GM12878 (cell line): ENCODE results near the gene IHH. TPM values are rescaled to one million over a fixed set of nuclear protein-coding genes. Genes with fewer than 3 reads are reported as not detected.

Source experiments
- ATAC-seq: fragments of 200-7000 bp; cut with Tn5 transposase; 3 replicates; pipeline ENCODE4 v1.9.1; 2020; ENCODE audit warnings: mild to moderate bottlenecking, moderate library complexity
- BruUV-seq: library from RNA; stranded (reverse); fragments of 400-500 nt; replicated peaks from 2 replicates; lab custom pipeline; 2021; lab: Mats Ljungman, UMichigan
- CTCF ChIA-PET: fragments of 300-600 bp; sonication (Branson Sonifier 250); formaldehyde crosslinking; extraction: SDS; loops from one replicate; lab custom pipeline; 2021; ENCODE audit warnings: inconsistent platforms; lab: Yijun Ruan, JAX
- POLR2A ChIA-PET: fragments of 350-600 bp; formaldehyde crosslinking; extraction: SDS; loops from one replicate; lab custom pipeline; 2021; ENCODE audit warnings: inconsistent platforms; lab: Charles Lee
- RAD21 ChIA-PET: fragments of 300-600 bp; sonication (Branson Sonifier 250); formaldehyde crosslinking; loops from one replicate; lab custom pipeline; 2023; ENCODE audit warnings: antibody characterized with exemption; ENCODE audit not compliant: unreplicated experiment; lab: Charles Lee
- SMC1A ChIA-PET: fragments of 300-600 bp; sonication (Branson Sonifier 250); formaldehyde crosslinking; loops from one replicate; lab custom pipeline; 2023; ENCODE audit not compliant: unreplicated experiment, uncharacterized antibody; lab: Charles Lee
- DNase-seq: peaks from one replicate; pipeline ENCODE4 v3.0.0-alpha.2; 2011; ENCODE audit warnings: low read depth, low spot score
- FAIRE-seq: peaks from 3 replicates; lab custom pipeline; 2011; peaks lifted over from hg19 to GRCh38; lab: Jason Lieb, UNC
- H2AFZ ChIP-seq: 2 replicates; pipeline ENCODE4 v1.6.0; 2011; ENCODE audit warnings: low read depth, low read length, control low read depth; ENCODE audit not compliant: control insufficient read depth
- H3K27ac ChIP-seq: 2 replicates; pipeline ENCODE4 v1.5.1; 2011; ENCODE audit warnings: control low read depth; ENCODE audit not compliant: control insufficient read depth, insufficient read depth
- H3K27me3 ChIP-seq, 2 experiments: replicated peaks in 1 of 2; 2 replicates each; pipeline versions ENCODE4 v1.6.0 to v1.6.1; 2011; ENCODE audit warnings: low read length in 1 of 2; ENCODE audit not compliant: control insufficient read depth in 2 of 2, insufficient read depth in 2 of 2
- H3K36me3 ChIP-seq, 2 experiments: 2 replicates each; pipeline ENCODE4 v1.5.1; 2011; ENCODE audit warnings: low read length in 1 of 2; ENCODE audit not compliant: control insufficient read depth in 2 of 2, insufficient read depth in 2 of 2
- H3K4me1 ChIP-seq: 2 replicates; pipeline ENCODE4 v1.6.1; 2011; ENCODE audit warnings: mild to moderate bottlenecking, low read length, moderate library complexity, mixed read lengths; ENCODE audit not compliant: control insufficient read depth, insufficient read depth
- H3K4me2 ChIP-seq: 2 replicates; pipeline ENCODE4 v1.6.0; 2011; ENCODE audit warnings: control low read depth; ENCODE audit not compliant: control insufficient read depth, insufficient read depth
- H3K4me3 ChIP-seq: fragments of 200-600 bp; sonication (generic); 2 replicates; pipeline ENCODE4 v1.5.1; 2016
- H3K79me2 ChIP-seq: 2 replicates; pipeline ENCODE4 v1.6.0; 2011; ENCODE audit warnings: low read length; ENCODE audit not compliant: control insufficient read depth, insufficient read depth
- H3K9ac ChIP-seq: 2 replicates; pipeline ENCODE4 v1.8.0; 2011; ENCODE audit warnings: low read length, control low read depth, mixed read lengths; ENCODE audit not compliant: control insufficient read depth, insufficient read depth
- H3K9me3 ChIP-seq: replicated peaks from 3 replicates; pipeline ENCODE4 v1.5.1; 2011; ENCODE audit warnings: mild to moderate bottlenecking, low read length; ENCODE audit not compliant: control insufficient read depth, insufficient read depth
- H4K20me1 ChIP-seq: 2 replicates; pipeline ENCODE4 v1.6.0; 2011; ENCODE audit not compliant: control insufficient read depth, insufficient read depth
- GATAD2B ChIP-seq: fragments of 450-650 bp; conservative IDR thresholded peaks from 2 replicates; pipeline ENCODE4 v1.6.1; 2017; ENCODE audit warnings: low read depth, mild to moderate bottlenecking, moderate library complexity
- HCFC1 ChIP-seq: fragments of 150-350 bp; IDR thresholded peaks from 2 replicates; pipeline ENCODE4 v1.6.1; 2014; ENCODE audit warnings: low read length
- IKZF1 ChIP-seq: fragments of 450-650 bp; conservative IDR thresholded peaks from 2 replicates; pipeline ENCODE4 v1.6.1; 2017; ENCODE audit warnings: antibody characterized with exemption, mild to moderate bottlenecking
- IKZF2 ChIP-seq, 2 experiments: fragments of 450-650 bp; IDR thresholded peaks; 2 replicates each; pipeline ENCODE4 v1.6.1; 2017; ENCODE audit warnings: mild to moderate bottlenecking in 2 of 2, moderate library complexity in 2 of 2
- MEF2B ChIP-seq: fragments of 450-650 bp; IDR thresholded peaks from 2 replicates; pipeline ENCODE4 v1.6.1; 2018; ENCODE audit warnings: mild to moderate bottlenecking, moderate library complexity; ENCODE audit not compliant: partially characterized antibody, poor library complexity, severe bottlenecking
- MTA2 ChIP-seq: fragments of 450-650 bp; IDR thresholded peaks from 2 replicates; pipeline ENCODE4 v1.6.1; 2016; ENCODE audit warnings: low read depth, mild to moderate bottlenecking, moderate library complexity
- MYB ChIP-seq: fragments of 150-350 bp; IDR thresholded peaks from 2 replicates; pipeline ENCODE4 v1.6.1; 2014; ENCODE audit warnings: mild to moderate bottlenecking, low read depth, low read length, borderline replicate concordance
- PAX5 ChIP-seq: IDR thresholded peaks from 2 replicates; pipeline ENCODE4 v1.6.1; 2011; ENCODE audit warnings: low read depth, low read length, borderline replicate concordance
- SPI1 ChIP-seq: IDR thresholded peaks from 2 replicates; pipeline ENCODE4 v1.6.1; 2011; ENCODE audit warnings: low read depth, mild to moderate bottlenecking, low read length, moderate library complexity, borderline replicate concordance; ENCODE audit not compliant: insufficient read depth
- in situ Hi-C: fragments of 300-500 bp; cut with MboI; formaldehyde crosslinking; loops from 9 replicates; pipeline ENCODE4 v1.14.3; 2018; ENCODE audit warnings: mixed read lengths
- intact Hi-C: fragments of 100-400 bp; cut with micrococcal nuclease; formaldehyde crosslinking; loops from one replicate; pipeline ENCODE4 v1.14.2; 2022; ENCODE audit not compliant: unreplicated experiment
- polyA plus RNA-seq, 11 experiments: library from polyadenylated mRNA; depleted of rRNA in 4 of 11; unstranded in 6 of 11; stranded (reverse) in 5 of 11; fragments of >200 nt; fragmentation: Nextera tagmentation in 4 of 11; fragmentation: Illumina TruSeq in 1 of 11; extraction: Ambion mirVana in 4 of 11; extraction: Trizol in 1 of 11; gene quantifications; 1 replicate in 1 of 11; 2 replicates in 10 of 11; pipeline versions ENCODE4 v1.2.1 to v1.2.3, GENCODE V29; 2011 to 2016; ENCODE audit warnings: inconsistent platforms in 2 of 11, missing spikeins in 2 of 11, low read depth in 1 of 11
- total RNA-seq, 4 experiments: library from RNA; depleted of rRNA in 3 of 4; stranded (reverse); fragments of >200 nt in 3 of 4; fragmentation: Illumina TruSeq in 1 of 4; extraction: Trizol in 1 of 4; gene quantifications; 2 replicates each; pipeline versions ENCODE4 v1.2.1 to v1.2.3, GENCODE V29; 2013 to 2021
- TF ChIP-seq, protein P1 (sequence below): fragments of 150-350 bp; IDR thresholded peaks from 2 replicates; pipeline ENCODE4 v1.6.1; 2014; ENCODE audit warnings: mild to moderate bottlenecking, low read depth, low read length

Gene IHH
- total and polyA plus RNA-seq, 10 of the 15 experiments (the other 5 are each of a cell fraction or from before 2014, with no cell fraction given), result 0.04 TPM; not detected in 9

DNA sequence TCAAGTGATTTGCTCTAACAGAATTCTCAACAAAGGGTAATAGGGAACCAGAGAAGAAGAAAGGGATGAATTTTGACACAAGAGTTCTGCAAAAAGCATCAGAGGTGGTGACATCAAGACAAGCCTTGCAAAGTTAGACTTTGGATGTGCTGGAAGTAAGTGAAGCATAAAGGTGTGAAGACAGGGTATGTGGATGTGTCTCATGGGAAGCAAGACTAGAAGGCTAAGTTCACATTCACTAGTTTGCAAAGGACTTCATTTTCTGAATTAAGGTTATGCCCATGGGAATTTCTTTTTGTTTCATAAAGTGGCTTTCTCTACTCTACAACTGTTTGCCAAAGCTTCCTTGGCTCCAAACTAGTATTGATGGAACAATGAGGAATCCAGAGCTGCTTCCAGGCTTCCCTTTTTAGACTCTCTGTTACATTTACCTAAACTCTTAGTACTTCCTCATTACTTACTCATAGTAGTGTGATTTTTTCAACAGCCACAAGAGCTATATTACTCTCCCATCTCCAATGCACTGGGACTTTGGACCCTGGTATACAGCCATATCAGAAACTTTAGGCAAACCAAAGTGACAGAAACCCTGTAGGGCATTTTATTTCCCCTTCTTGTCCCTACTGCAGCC is 21.1 kb upstream of the IHH start:
- 0 out of 2 replicates have a peak, but pooled peaks have one; percentile 30 for TF ChIP-seq GATAD2B
- TF ChIP-seq, protein P1, sequence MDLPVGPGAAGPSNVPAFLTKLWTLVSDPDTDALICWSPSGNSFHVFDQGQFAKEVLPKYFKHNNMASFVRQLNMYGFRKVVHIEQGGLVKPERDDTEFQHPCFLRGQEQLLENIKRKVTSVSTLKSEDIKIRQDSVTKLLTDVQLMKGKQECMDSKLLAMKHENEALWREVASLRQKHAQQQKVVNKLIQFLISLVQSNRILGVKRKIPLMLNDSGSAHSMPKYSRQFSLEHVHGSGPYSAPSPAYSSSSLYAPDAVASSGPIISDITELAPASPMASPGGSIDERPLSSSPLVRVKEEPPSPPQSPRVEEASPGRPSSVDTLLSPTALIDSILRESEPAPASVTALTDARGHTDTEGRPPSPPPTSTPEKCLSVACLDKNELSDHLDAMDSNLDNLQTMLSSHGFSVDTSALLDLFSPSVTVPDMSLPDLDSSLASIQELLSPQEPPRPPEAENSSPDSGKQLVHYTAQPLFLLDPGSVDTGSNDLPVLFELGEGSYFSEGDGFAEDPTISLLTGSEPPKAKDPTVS, result no peak
- no peak for TF ChIP-seq MYB
- peak; percentile 31; the same call in 1 of the 2 replicates for TF ChIP-seq PAX5
- peak; percentile 51 for TF ChIP-seq IKZF1
- TF ChIP-seq MEF2B, result peak; percentile 61
- TF ChIP-seq SPI1, result peak; percentile 28; the same call in 1 of the 2 replicates
- peak; percentile 46 to 57; a peak in 2 of 4 replicates for TF ChIP-seq IKZF2 (IDR thresholded peaks at IDR 0.05)
- no peak for TF ChIP-seq HCFC1
- TF ChIP-seq MTA2, result peak; percentile 28; the same call in 1 of the 2 replicates
- Histone ChIP-seq H3K4me3 (no peak overlapping the region), H3K9ac (no peak overlapping the region), H3K4me1 (peaks cover 13% of the 10 kb centered on the region), H2AFZ (no peak overlapping the region), H3K36me3 (peaks cover 0 to 5% of the 10 kb centered on the region in 2 experiments; a peak in 2 of 4 replicates), H3K79me2 (no peaks in the 10 kb centered on the region), H3K27me3 (no peaks in the 10 kb centered on the region), H3K4me2 (no peak overlapping the region), H3K9me3 (no peaks in the 10 kb centered on the region), H3K27ac (no peak overlapping the region; the same call in 1 of the 2 replicates), H4K20me1 (peaks cover 3% of the 10 kb centered on the region; the same call in 1 of the 2 replicates)
- FAIRE-seq (peak; percentile 35), DNase-seq (no peak), ATAC-seq (peak; percentile 73)
- in situ Hi-C loops, result no loop called here
- no TSS peak for BruUV-seq
- POLR2A ChIA-PET, result no interaction called here
- RAD21 ChIA-PET, result interaction anchor here (0.6 to 0.9 kb wide), 3 partner anchors 9 to 93 kb away, joined by 3 to 4 read pairs (median 3); no protein-coding TSS in a partner anchor
- intact Hi-C loops, result no loop called here
- SMC1A ChIA-PET, result interaction anchor here (0.9 to 2.4 kb wide), 5 partner anchors 9 to 436 kb away, joined by 3 to 10 read pairs (median 3); no protein-coding TSS in a partner anchor
- CTCF ChIA-PET, result interaction anchor here (0.6 to 26.8 kb wide), 11 partner anchors 9 to 145 kb away, joined by 3 to 365 read pairs (median 6); partner anchors contain the start of gene NHEJ1
